Bronchial epithelial cell (primary cell): Measurements from ENCODE around the gene CHD6. TPM values are rescaled to one million over a fixed set of nuclear protein-coding genes. Genes with fewer than 3 reads are reported as not detected.

Experiments
- DNase-seq: peaks from one replicate; pipeline ENCODE4 v3.0.0-alpha.2; 2010; ENCODE audit warnings: low read depth
- FAIRE-seq: peaks from 2 replicates; lab custom pipeline; 2011; peaks lifted over from hg19 to GRCh38; lab: Jason Lieb, UNC
- H3K27me3 ChIP-seq: 2 replicates; pipeline ENCODE4 v1.5.1; 2011; ENCODE audit warnings: low read length; ENCODE audit not compliant: control insufficient read depth, insufficient read depth
- H3K36me3 ChIP-seq: 2 replicates; pipeline ENCODE4 v1.5.1; 2011; ENCODE audit warnings: low read length; ENCODE audit not compliant: control insufficient read depth, insufficient read depth
- H3K4me3 ChIP-seq: 2 replicates; pipeline ENCODE4 v1.5.1; 2011; ENCODE audit warnings: mild to moderate bottlenecking, low read depth, low read length, control low read depth
- total RNA-seq: library from RNA; depleted of rRNA; stranded (reverse); fragments of >200 nt; gene quantifications from 2 replicates; pipeline ENCODE4 v1.2.1, GENCODE V29; 2014
- TF ChIP-seq, protein P1 (sequence below): IDR thresholded peaks from 2 replicates; pipeline ENCODE4 v1.5.1; 2011; ENCODE audit warnings: mild to moderate bottlenecking, moderate library complexity, low read length, control low read depth, inconsistent platforms; ENCODE audit not compliant: insufficient read depth, severe bottlenecking

The CHD6 gene
- total RNA-seq, 1 donor from 2014 or later = 10.8 TPM

DNA sequence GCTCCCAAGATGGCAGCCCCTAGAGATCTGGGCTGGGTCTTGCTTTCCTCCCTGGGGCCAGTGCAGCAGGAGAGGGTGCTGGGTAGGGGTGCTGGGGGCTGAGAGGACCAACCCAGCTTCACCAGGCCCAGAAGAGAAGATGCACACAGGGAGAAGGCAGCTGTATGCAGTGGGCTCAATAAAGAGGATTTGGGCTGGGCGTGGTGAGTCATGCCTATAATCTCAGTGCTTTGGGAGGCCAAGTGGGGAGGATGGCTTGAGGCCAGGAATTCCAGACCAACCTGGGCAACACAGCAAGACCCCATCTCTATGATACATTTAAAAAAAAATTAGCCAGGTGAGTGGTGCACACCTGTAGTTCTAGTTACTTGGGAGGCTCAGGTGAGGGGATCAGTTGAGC, 225.9 kb downstream of the CHD6 start:
- FAIRE-seq (no peak), DNase-seq (no peak)
- Histone ChIP-seq H3K36me3 (no peaks in the 10 kb centered on the region), H3K27me3 (no peaks in the 10 kb centered on the region), H3K4me3 (no peak overlapping the region)
- TF ChIP-seq, protein P1, sequence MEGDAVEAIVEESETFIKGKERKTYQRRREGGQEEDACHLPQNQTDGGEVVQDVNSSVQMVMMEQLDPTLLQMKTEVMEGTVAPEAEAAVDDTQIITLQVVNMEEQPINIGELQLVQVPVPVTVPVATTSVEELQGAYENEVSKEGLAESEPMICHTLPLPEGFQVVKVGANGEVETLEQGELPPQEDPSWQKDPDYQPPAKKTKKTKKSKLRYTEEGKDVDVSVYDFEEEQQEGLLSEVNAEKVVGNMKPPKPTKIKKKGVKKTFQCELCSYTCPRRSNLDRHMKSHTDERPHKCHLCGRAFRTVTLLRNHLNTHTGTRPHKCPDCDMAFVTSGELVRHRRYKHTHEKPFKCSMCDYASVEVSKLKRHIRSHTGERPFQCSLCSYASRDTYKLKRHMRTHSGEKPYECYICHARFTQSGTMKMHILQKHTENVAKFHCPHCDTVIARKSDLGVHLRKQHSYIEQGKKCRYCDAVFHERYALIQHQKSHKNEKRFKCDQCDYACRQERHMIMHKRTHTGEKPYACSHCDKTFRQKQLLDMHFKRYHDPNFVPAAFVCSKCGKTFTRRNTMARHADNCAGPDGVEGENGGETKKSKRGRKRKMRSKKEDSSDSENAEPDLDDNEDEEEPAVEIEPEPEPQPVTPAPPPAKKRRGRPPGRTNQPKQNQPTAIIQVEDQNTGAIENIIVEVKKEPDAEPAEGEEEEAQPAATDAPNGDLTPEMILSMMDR = no peak

DNA sequence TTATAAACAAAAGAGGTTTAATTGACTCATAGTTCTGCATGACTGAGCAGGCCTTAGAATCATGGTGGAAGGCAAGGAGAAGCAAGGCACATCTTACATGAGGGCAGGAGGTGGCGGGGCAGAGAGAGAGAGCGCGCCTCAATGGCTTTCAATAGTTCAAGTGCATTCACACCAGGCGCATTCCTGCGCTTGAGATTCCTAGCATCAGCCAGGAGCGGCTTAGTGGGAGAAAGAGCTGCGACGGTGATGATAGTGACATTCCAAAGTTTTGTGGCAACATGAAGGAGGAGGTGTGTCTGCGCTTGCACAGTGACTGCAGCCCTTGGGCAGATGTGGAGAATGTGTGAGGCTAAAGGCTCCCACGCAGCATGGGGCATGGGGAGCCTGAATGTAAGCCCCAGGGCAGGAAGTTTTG, 226.6 kb downstream of the CHD6 start:
- no peak for FAIRE-seq

DNA sequence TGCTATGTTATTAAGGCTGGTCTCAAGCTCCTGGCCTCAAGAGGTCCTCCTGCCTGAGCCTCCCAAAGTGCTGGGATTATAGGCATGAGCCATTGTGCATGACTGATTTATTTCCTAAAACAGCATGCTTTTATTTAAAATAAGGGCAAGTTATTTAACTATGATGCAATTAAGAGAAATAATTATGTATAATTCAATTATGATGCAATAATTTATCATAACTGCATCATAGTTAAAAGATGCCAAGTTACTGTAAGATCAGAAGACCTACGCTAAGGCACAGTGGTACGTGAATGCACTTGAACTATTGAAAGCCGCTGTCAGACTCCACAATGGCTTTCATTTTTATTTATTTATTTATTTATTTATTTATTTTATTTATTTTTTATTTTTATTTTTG, 227.3 kb downstream of the CHD6 start:
- FAIRE-seq = no peak
- no peak for DNase-seq
- Histone ChIP-seq H3K4me3 (no peak overlapping the region), H3K36me3 (no peaks in the 10 kb centered on the region), H3K27me3 (no peaks in the 10 kb centered on the region)
- TF ChIP-seq, protein P1 = no peak

More for the DNA sequence above, 226.6 kb downstream of the CHD6 start:
- Histone ChIP-seq H3K27me3 (no peaks in the 10 kb centered on the region), H3K4me3 (no peak overlapping the region), H3K36me3 (no peaks in the 10 kb centered on the region)
- DNase-seq = peak; percentile 76
- TF ChIP-seq, protein P1 = no peak

DNA sequence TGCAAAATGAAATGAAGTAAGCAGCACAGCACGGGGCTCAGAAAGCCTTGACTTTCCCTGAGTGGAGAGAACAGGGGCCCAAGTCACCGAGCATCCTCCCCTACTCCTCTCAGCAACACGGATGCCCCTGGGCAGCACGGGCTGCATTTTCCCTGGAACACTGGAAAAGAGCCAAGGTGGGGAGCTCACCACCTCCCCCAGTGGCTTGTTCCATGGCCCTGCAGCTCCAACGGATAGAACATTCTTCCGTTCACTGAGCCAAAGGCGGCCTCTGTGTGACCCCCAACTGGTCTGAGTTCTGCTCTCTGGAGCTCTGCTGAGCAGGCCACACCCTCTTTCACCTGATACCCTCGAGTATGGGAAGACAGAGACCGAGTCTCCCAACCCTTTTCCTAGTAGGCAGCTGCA, 230.7 kb downstream of the CHD6 start:
- no peak for FAIRE-seq

DNA sequence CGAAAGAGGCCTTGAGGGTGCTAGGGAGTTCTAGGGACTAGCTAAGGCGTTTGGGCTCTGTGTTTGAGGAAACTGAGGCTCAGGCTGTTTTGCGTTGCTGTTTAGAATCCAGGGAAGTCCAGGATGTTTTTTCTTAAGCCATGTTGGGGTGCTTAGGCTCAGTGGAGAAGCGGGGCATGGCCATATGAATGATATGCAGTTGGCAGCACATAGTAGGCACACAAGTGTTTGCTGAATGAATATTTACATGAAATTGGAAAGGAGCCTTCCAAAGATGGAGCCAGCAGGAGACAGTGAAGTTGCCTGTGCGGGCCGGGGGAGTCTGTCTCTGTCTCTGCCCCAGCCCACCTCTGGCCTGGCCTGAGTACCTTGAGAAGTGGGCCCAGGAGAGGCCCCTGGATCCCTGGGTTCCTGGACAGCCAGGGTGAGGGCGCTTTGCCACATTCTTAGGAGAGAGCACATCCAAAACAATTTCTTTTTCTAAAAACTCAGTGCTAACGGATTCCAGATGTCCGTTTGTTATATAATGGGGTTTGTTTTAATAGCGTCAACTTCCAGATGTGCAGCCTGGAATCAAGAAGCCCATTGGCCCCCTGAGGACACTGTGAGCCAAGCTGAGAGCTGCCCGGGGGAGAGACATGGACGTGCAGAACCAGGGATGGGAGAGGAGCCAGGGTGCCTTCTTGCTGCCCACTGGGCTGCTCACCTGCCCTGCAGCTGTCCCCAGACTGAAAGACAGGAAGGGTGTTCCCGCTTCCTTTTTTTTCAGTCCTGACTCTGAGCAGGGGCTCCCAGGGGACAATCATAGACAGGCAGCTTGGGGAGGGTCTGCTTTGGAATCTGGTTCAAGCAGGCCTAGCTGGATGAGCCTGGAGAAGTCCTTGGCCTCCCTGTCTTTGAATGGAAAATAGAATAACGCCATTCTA, 231.4 kb downstream of the CHD6 start:
- Histone ChIP-seq H3K36me3 (no peaks in the 10 kb centered on the region), H3K27me3 (no peaks in the 10 kb centered on the region), H3K4me3 (no peak overlapping the region)
- TF ChIP-seq, protein P1 = no peak
- no peak for FAIRE-seq
- no peak for DNase-seq

More for the DNA sequence above, 230.7 kb downstream of the CHD6 start:
- no peaks in the 10 kb centered on the region for H3K27me3 ChIP-seq
- TF ChIP-seq, protein P1 = no peak
- DNase-seq = no peak
- no peak overlapping the region for H3K4me3 ChIP-seq
- no peaks in the 10 kb centered on the region for H3K36me3 ChIP-seq
